ENCODE data around the gene ANKRD63.

DNA sequence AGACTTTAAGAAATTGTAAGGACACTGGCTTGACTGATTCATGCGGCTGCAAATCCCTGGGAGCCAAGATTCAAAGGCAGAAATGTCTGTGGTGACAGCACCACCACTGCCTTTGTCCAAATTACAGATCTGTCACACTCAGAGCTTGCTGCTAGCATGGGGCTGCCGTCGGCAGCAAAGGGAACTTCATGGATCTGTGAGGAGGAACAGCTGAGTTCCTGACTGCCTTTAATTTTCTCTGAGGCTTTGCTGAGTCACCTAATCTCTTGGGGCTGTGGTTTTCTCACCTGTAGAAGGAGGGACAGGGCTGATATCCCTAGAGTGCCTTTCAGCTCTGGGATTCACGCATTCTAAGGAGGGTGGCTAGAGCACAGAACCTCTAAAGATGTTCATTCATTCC, 48.1 kb downstream of the ANKRD63 start:
- TF ChIP-seq, protein P1, sequence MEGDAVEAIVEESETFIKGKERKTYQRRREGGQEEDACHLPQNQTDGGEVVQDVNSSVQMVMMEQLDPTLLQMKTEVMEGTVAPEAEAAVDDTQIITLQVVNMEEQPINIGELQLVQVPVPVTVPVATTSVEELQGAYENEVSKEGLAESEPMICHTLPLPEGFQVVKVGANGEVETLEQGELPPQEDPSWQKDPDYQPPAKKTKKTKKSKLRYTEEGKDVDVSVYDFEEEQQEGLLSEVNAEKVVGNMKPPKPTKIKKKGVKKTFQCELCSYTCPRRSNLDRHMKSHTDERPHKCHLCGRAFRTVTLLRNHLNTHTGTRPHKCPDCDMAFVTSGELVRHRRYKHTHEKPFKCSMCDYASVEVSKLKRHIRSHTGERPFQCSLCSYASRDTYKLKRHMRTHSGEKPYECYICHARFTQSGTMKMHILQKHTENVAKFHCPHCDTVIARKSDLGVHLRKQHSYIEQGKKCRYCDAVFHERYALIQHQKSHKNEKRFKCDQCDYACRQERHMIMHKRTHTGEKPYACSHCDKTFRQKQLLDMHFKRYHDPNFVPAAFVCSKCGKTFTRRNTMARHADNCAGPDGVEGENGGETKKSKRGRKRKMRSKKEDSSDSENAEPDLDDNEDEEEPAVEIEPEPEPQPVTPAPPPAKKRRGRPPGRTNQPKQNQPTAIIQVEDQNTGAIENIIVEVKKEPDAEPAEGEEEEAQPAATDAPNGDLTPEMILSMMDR (IDR thresholded peaks at IDR 0.05): no peak
- no peak for TF ChIP-seq POLR2A (IDR thresholded peaks at IDR 0.05)
- TF ChIP-seq POLR2AphosphoS5 (IDR thresholded peaks at IDR 0.05): no peak

All from sigmoid colon (tissue), 4 donors.